GM21825 (cell line): ENCODE measurements around the gene CPZ.

Source experiments
- ATAC-seq: cut with Tn5 transposase; IDR thresholded peaks from one replicate; pipeline ENCODE4 v1.9.1; 2021; ENCODE audit warnings: mild to moderate bottlenecking, moderate library complexity; ENCODE audit not compliant: unreplicated experiment

CPZ gene

GRCh38 chr4:8593264-8594096 lies 915 bp downstream of the CPZ start:
- ATAC-seq: no peak

- no peak for ATAC-seq
Measured at GRCh38 chr4:8594097-8595038, 1.8 kb downstream of the CPZ start.

GRCh38 chr4:8595237-8596087 lies 2.9 kb downstream of the CPZ start:
- ATAC-seq: no peak

- ATAC-seq: no peak
Measured at GRCh38 chr4:8596891-8597290, 4.3 kb downstream of the CPZ start.

GRCh38 chr4:8597319-8597718 lies 4.8 kb downstream of the CPZ start:
- no peak for ATAC-seq

GRCh38 chr4:8597791-8598190 lies 5.2 kb downstream of the CPZ start:
- no peak for ATAC-seq

- ATAC-seq: no peak
Measured at GRCh38 chr4:8598391-8599090, 6.0 kb downstream of the CPZ start.

- ATAC-seq: no peak
Measured at GRCh38 chr4:8599091-8599460, 6.5 kb downstream of the CPZ start.

- no peak for ATAC-seq
Measured at GRCh38 chr4:8599657-8600056, 7.1 kb downstream of the CPZ start.

GRCh38 chr4:8600266-8600665 lies 7.7 kb downstream of the CPZ start:
- no peak for ATAC-seq

- no peak for ATAC-seq
Measured at GRCh38 chr4:8600686-8601085, 8.1 kb downstream of the CPZ start.

- no peak for ATAC-seq
Measured at GRCh38 chr4:8601086-8601485, 8.5 kb downstream of the CPZ start.

- no peak for ATAC-seq
Measured at GRCh38 chr4:8601556-8601955, 9.0 kb downstream of the CPZ start.

GRCh38 chr4:8602686-8603430 lies 10.3 kb downstream of the CPZ start:
- no peak for ATAC-seq

GRCh38 chr4:8603931-8604330 lies 11.4 kb downstream of the CPZ start:
- ATAC-seq: no peak

GRCh38 chr4:8605289-8605688 lies 12.7 kb downstream of the CPZ start:
- no peak for ATAC-seq

GRCh38 chr4:8606476-8606875 lies 13.9 kb downstream of the CPZ start:
- no peak for ATAC-seq

- ATAC-seq: no peak
Measured at GRCh38 chr4:8606966-8607365, 14.4 kb downstream of the CPZ start.

GRCh38 chr4:8607603-8608481 lies 15.3 kb downstream of the CPZ start:
- no peak for ATAC-seq
